Esophagus squamous epithelium (tissue), 4 donors: ENCODE results near the gene ACOT13.

Experiments
- POLR2A ChIP-seq, 4 donors: fragments of 450-650 bp; IDR thresholded peaks; one replicate each; pipeline ENCODE4 v1.6.1; 2017; ENCODE audit warnings: antibody characterized with exemption in 4 of 4, mild to moderate bottlenecking in 4 of 4, moderate library complexity in 3 of 4
- TF ChIP-seq, protein P1 (sequence below), 6 experiments: fragments of 450-650 bp in 4 of 6; fragments of 200-600 bp in 2 of 6; sonication (generic) in 2 of 6; IDR thresholded peaks; one replicate each; pipeline ENCODE4 v1.5.1; 2016 to 2019; ENCODE audit warnings: antibody characterized with exemption in 6 of 6, mild to moderate bottlenecking in 4 of 6, moderate library complexity in 4 of 6

DNA sequence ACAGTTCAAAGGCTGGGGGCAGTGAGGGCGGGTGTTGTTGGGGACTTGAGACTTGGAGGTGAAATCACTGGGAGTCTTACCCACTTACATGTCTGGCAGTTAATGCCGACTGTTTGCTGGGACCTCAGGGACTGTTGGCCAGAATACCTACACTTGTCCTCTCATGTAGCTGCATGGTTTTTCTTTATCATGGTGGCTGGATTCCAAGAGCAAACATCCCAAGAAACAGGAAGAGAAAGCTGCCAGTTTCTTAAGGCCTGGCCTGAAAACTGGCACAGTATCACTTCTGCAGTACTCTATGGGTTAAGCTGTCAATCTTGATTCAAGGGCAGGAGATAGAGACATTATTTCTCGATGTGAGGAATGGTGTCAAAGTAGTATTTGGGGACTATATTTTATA is 71.9 kb downstream of the ACOT13 start:
- TF ChIP-seq, protein P1, sequence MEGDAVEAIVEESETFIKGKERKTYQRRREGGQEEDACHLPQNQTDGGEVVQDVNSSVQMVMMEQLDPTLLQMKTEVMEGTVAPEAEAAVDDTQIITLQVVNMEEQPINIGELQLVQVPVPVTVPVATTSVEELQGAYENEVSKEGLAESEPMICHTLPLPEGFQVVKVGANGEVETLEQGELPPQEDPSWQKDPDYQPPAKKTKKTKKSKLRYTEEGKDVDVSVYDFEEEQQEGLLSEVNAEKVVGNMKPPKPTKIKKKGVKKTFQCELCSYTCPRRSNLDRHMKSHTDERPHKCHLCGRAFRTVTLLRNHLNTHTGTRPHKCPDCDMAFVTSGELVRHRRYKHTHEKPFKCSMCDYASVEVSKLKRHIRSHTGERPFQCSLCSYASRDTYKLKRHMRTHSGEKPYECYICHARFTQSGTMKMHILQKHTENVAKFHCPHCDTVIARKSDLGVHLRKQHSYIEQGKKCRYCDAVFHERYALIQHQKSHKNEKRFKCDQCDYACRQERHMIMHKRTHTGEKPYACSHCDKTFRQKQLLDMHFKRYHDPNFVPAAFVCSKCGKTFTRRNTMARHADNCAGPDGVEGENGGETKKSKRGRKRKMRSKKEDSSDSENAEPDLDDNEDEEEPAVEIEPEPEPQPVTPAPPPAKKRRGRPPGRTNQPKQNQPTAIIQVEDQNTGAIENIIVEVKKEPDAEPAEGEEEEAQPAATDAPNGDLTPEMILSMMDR (IDR thresholded peaks at IDR 0.05): no peak
- TF ChIP-seq POLR2A (IDR thresholded peaks at IDR 0.05): no peak
